Ishikawa (cell line): Measurements from ENCODE around the gene NOP56.

Experiments used
- EGR1 ChIP-seq: IDR thresholded peaks from 2 replicates; pipeline ENCODE4 v1.6.1; 2012
- EP300 ChIP-seq: IDR thresholded peaks from 2 replicates; pipeline ENCODE4 v1.6.1; 2012; ENCODE audit warnings: borderline replicate concordance
- MAX ChIP-seq: IDR thresholded peaks from 2 replicates; pipeline ENCODE4 v1.6.1; 2012
- RAD21 ChIP-seq: IDR thresholded peaks from 2 replicates; pipeline ENCODE4 v1.6.1; 2012; ENCODE audit warnings: low read depth
- REST ChIP-seq: IDR thresholded peaks from 2 replicates; pipeline ENCODE4 v1.6.1; 2012; ENCODE audit warnings: low read depth, mild to moderate bottlenecking
- TAF1 ChIP-seq: IDR thresholded peaks from 2 replicates; pipeline ENCODE4 v1.6.1; 2012; ENCODE audit warnings: low read depth, mild to moderate bottlenecking

GRCh38 chr20:2643708-2644107 lies 8.7 kb upstream of the NOP56 start:
- TF ChIP-seq EP300 (no peak), MAX (no peak), REST (no peak), EGR1 (no peak), TAF1 (no peak), RAD21 (no peak)
